Measurements from ENCODE around the gene SERPINA6. TPM values are rescaled to one million over a fixed set of nuclear protein-coding genes. Genes with fewer than 3 reads are reported as not detected.
"Not testable (repeated sequence)": the region's sequence is repeated elsewhere in the genome, so short reads cannot be mapped to it uniquely, and the experiment has no call there.

Gene SERPINA6
- total RNA-seq, 1 experiment from 2014 or later = not detected

- in situ Hi-C loops (cut with HindIII; ENCODE audit: low pct_unique_long_range_greater_than_20kb, low sequenced_read_pairs) (no loop called here), intact Hi-C loops (cut with micrococcal nuclease; ENCODE audit: unreplicated experiment) (no loop called here)
- ChIA-PET POLR2A (no interaction called here), CTCF (no interaction called here)
- ATAC-seq = no peak
- TF ChIP-seq REST (IDR thresholded peaks at IDR 0.05; ENCODE audit: insufficient read depth in 1 of 2, low read depth in 2 of 2, low read length in 1 of 2) (no peak), TCF7L2 (IDR thresholded peaks at IDR 0.05; ENCODE audit: low read depth, low read length) (no peak), CTCF (IDR thresholded peaks at IDR 0.05) (no peak), POLR2AphosphoS5 (IDR thresholded peaks at IDR 0.05; ENCODE audit: low read depth, low read length) (no peak)
- BruUV-seq (replicated peaks) = no TSS peak
- no peaks in the 10 kb centered on the region for H3K4me1 ChIP-seq (ENCODE audit: control insufficient read depth, insufficient read depth, low read length)
- H3K27me3 ChIP-seq (ENCODE audit: control insufficient read depth, insufficient read depth, low read length) = no peaks in the 10 kb centered on the region
- no peaks in the 10 kb centered on the region for H3K36me3 ChIP-seq (ENCODE audit: control insufficient read depth, insufficient read depth, low read length)
- no peaks in the 10 kb centered on the region for H3K9me3 ChIP-seq (ENCODE audit: control insufficient read depth, insufficient read depth, low read depth, low read length)
- H3K27ac ChIP-seq (ENCODE audit: low read length) = no peak overlapping the region
- DNase-seq (ENCODE audit: low read depth, low spot score) = no peak
- no peak overlapping the region for H3K4me3 ChIP-seq (ENCODE audit: low read depth in 2 of 2, low read length in 2 of 2)
Measured at GRCh38 chr14:94298130-94298529, 25.0 kb downstream of the SERPINA6 start.

GRCh38 chr14:94296181-94296545, 27.0 kb downstream of the SERPINA6 start:
- DNase-seq (ENCODE audit: low read depth, low spot score); intact Hi-C loops (cut with micrococcal nuclease; ENCODE audit: unreplicated experiment); H3K4me3 ChIP-seq (ENCODE audit: low read depth in 2 of 2, low read length in 2 of 2); H3K4me1 ChIP-seq (ENCODE audit: control insufficient read depth, insufficient read depth, low read length); BruUV-seq (replicated peaks); ATAC-seq; H3K27ac ChIP-seq (ENCODE audit: low read length); in situ Hi-C loops (cut with HindIII; ENCODE audit: low pct_unique_long_range_greater_than_20kb, low sequenced_read_pairs); H3K36me3 ChIP-seq (ENCODE audit: control insufficient read depth, insufficient read depth, low read length); CTCF ChIA-PET; H3K9me3 ChIP-seq (ENCODE audit: control insufficient read depth, insufficient read depth, low read depth, low read length); POLR2A ChIA-PET; H3K27me3 ChIP-seq (ENCODE audit: control insufficient read depth, insufficient read depth, low read length): not testable (repeated sequence)

- Histone ChIP-seq H3K36me3 (ENCODE audit: control insufficient read depth, insufficient read depth, low read length) (no peaks in the 10 kb centered on the region), H3K4me1 (ENCODE audit: control insufficient read depth, insufficient read depth, low read length) (no peaks in the 10 kb centered on the region), H3K27me3 (ENCODE audit: control insufficient read depth, insufficient read depth, low read length) (no peaks in the 10 kb centered on the region), H3K9me3 (ENCODE audit: control insufficient read depth, insufficient read depth, low read depth, low read length) (no peaks in the 10 kb centered on the region), H3K27ac (ENCODE audit: low read length) (no peak overlapping the region), H3K4me3 (ENCODE audit: low read depth in 2 of 2, low read length in 2 of 2) (no peak overlapping the region)
- TF ChIP-seq SIN3A (IDR thresholded peaks at IDR 0.05; ENCODE audit: borderline replicate concordance, insufficient read depth, low read depth, low read length) (no peak), CTCF (IDR thresholded peaks at IDR 0.05) (no peak), TCF7L2 (IDR thresholded peaks at IDR 0.05; ENCODE audit: low read depth, low read length) (no peak), POLR2AphosphoS5 (IDR thresholded peaks at IDR 0.05; ENCODE audit: low read depth, low read length) (no peak), REST (IDR thresholded peaks at IDR 0.05; ENCODE audit: insufficient read depth in 1 of 2, low read depth in 2 of 2, low read length in 1 of 2) (no peak)
- POLR2A ChIA-PET = no interaction called here
- BruUV-seq (replicated peaks) = no TSS peak
- in situ Hi-C loops (cut with HindIII; ENCODE audit: low pct_unique_long_range_greater_than_20kb, low sequenced_read_pairs) (no loop called here), intact Hi-C loops (cut with micrococcal nuclease; ENCODE audit: unreplicated experiment) (no loop called here)
- CTCF ChIA-PET = no interaction called here
- ATAC-seq = no peak
- DNase-seq (ENCODE audit: low read depth, low spot score) = no peak
Measured at GRCh38 chr14:94295360-94296180, 27.6 kb downstream of the SERPINA6 start.
